ENCODE results near the gene TPCN1. TPM values are rescaled to one million over a fixed set of nuclear protein-coding genes. Genes with fewer than 3 reads are reported as not detected.

The TPCN1 gene
- total and polyA plus RNA-seq, 2 of the 8 experiments (the other 6 are each of a cell fraction or from before 2014, with no cell fraction given) = 14.9 to 21.4 TPM

- DNase-seq (ENCODE audit: low read depth in 1 of 2, low spot score in 2 of 2) (no peak), FAIRE-seq (no peak)
- CTCF ChIA-PET (ENCODE audit: partially characterized antibody) = interaction anchor here (0.6 to 1.5 kb wide), 4 partner anchors 11 to 305 kb away, joined by 3 to 5 read pairs (median 3); no protein-coding TSS in a partner anchor
- no peak for TF ChIP-seq KDM4A (IDR thresholded peaks at IDR 0.05; ENCODE audit: low read depth, low read length, severe bottlenecking)
- no peak for TF ChIP-seq SAP30 (IDR thresholded peaks at IDR 0.05; ENCODE audit: insufficient read depth, insufficient replicate concordance, low read length)
- TF ChIP-seq NRF1 (IDR thresholded peaks at IDR 0.05; ENCODE audit: low read depth, low read length) = no peak
- no peak for TF ChIP-seq E2F6 (IDR thresholded peaks at IDR 0.05)
- no peak for TF ChIP-seq ATF2 (IDR thresholded peaks at IDR 0.05; ENCODE audit: low read length)
- no peak for TF ChIP-seq TEAD4 (IDR thresholded peaks at IDR 0.05; ENCODE audit: low read depth, low read length)
- no peak for TF ChIP-seq SIN3A (conservative IDR thresholded peaks at IDR 0.05 in 1 of 2, IDR thresholded peaks at IDR 0.05 in 1 of 2; ENCODE audit: low read depth in 1 of 2, low read length in 2 of 2)
- Histone ChIP-seq H3K27me3 (replicated peaks in 1 of 4; ENCODE audit: control insufficient read depth in 3 of 4, extremely low read depth in 1 of 4, insufficient read depth in 3 of 4, low read length in 3 of 4) (no peaks in the 10 kb centered on the region), H3K9me3 (ENCODE audit: insufficient read depth in 2 of 2, low read depth in 1 of 2, low read length in 1 of 2) (no peaks in the 10 kb centered on the region), H4K8ac (ENCODE audit: extremely low read depth, insufficient read depth, low read length) (no peak overlapping the region), H3K79me1 (ENCODE audit: low read depth, low read length) (no peaks in the 10 kb centered on the region), H4K91ac (replicated peaks; ENCODE audit: insufficient read length, low read length) (no peak overlapping the region), H3K27ac (ENCODE audit: low read depth, low read length) (no peak overlapping the region), H3K23ac (ENCODE audit: insufficient read length) (no peak overlapping the region), H3K79me2 (ENCODE audit: control insufficient read depth in 1 of 2, insufficient read depth in 2 of 2, low read length in 2 of 2) (no peaks in the 10 kb centered on the region), H3K23me2 (ENCODE audit: low read depth, low read length) (no peaks in the 10 kb centered on the region), H3K4me1 (replicated peaks in 1 of 4; ENCODE audit: control insufficient read depth in 3 of 4, insufficient read depth in 4 of 4, low read length in 3 of 4) (no peaks in the 10 kb centered on the region), H2BK20ac (ENCODE audit: low read length) (no peak overlapping the region), H3K18ac (ENCODE audit: extremely low read depth, low read length) (no peak overlapping the region), H2AFZ (ENCODE audit: low read length) (no peak overlapping the region), H2BK12ac (ENCODE audit: low read depth, low read length) (no peak overlapping the region), H4K20me1 (replicated peaks in 1 of 2; ENCODE audit: control insufficient read depth in 1 of 2, insufficient read depth in 2 of 2, low read length in 2 of 2) (peaks cover 0 to 4% of the 10 kb centered on the region in 2 experiments), H3K9ac (replicated peaks in 1 of 4; ENCODE audit: extremely low read depth in 1 of 4, low read depth in 3 of 4, low read length in 3 of 4) (no peak overlapping the region), H3K56ac (replicated peaks; ENCODE audit: insufficient read length, low read depth, low read length) (no peak overlapping the region), H2AK5ac (ENCODE audit: low read depth, low read length) (no peak overlapping the region), H3K36me3 (ENCODE audit: control insufficient read depth in 2 of 4, insufficient read depth in 4 of 4, low read length in 3 of 4) (peaks cover 0 to 2% (median 0%) of the 10 kb centered on the region in 4 experiments; a peak in 2 of 8 replicates), H2BK120ac (replicated peaks; ENCODE audit: low read depth, low read length) (no peak overlapping the region), H3K14ac (ENCODE audit: insufficient read length) (no peak overlapping the region), H4K5ac (ENCODE audit: insufficient read length, low read depth, low read length) (no peak overlapping the region), H2BK5ac (ENCODE audit: low read depth, low read length) (no peak overlapping the region), H3K4me2 (ENCODE audit: insufficient read depth in 1 of 2, low read depth in 2 of 2, low read length in 2 of 2) (no peak overlapping the region), H3K4me3 (ENCODE audit: extremely low read depth in 1 of 4, insufficient read depth in 2 of 4, low read depth in 3 of 4, low read length in 4 of 4) (no peak overlapping the region), H2BK15ac (ENCODE audit: low read length) (no peak overlapping the region), H3K4ac (replicated peaks; ENCODE audit: insufficient read length, low read depth, low read length) (no peak overlapping the region)
- POLR2A ChIA-PET (ENCODE audit: partially characterized antibody) = interaction anchor here (0.6 kb wide), 2 partner anchors 19 to 80 kb away, joined by 3 read pairs; no protein-coding TSS in a partner anchor
- 94% methylated on average over 5 of the region's 5 CpGs; no CpG with 5 or more reads in 1 of the 2 experiments for WGBS, 2 experiments (ENCODE audit: extremely low coverage in 1 of 2, insufficient coverage in 1 of 2, insufficient read length in 1 of 2, insufficient replicate concordance in 2 of 2, low coverage in 1 of 2, low lambda C conversion rate in 2 of 2, missing lambda C conversion rate in 1 of 2)
These were observed 56.2 kb downstream of the TPCN1 start for GRCh38 chr12:113277511-113277910.

All from H1 (cell line).